ENCODE data around the gene SLC16A9.
A peak's percentile ranks its signal among the peaks of the same experiment; 100 is the strongest.

The SLC16A9 gene

GRCh38 chr10:59625721-59626522 is 83.7 kb downstream of the SLC16A9 start:
- TF ChIP-seq TCF12 (IDR thresholded peaks at IDR 0.05; ENCODE audit: low read depth) (no peak), FOXM1 (IDR thresholded peaks at IDR 0.05; ENCODE audit: borderline replicate concordance, low read depth) (no peak), YY1 (IDR thresholded peaks at IDR 0.05; ENCODE audit: low read depth) (peak; percentile 72), RAD21 (IDR thresholded peaks at IDR 0.05; ENCODE audit: low read depth) (peak; percentile 99)

GRCh38 chr10:59624951-59625350 is 84.7 kb downstream of the SLC16A9 start:
- no peak for TF ChIP-seq RAD21 (IDR thresholded peaks at IDR 0.05; ENCODE audit: low read depth)
- no peak for TF ChIP-seq YY1 (IDR thresholded peaks at IDR 0.05; ENCODE audit: low read depth)

GRCh38 chr10:59624136-59624535 is 85.5 kb downstream of the SLC16A9 start:
- TF ChIP-seq CREB1 (IDR thresholded peaks at IDR 0.05; ENCODE audit: low read depth) (no peak), FOXM1 (IDR thresholded peaks at IDR 0.05; ENCODE audit: borderline replicate concordance, low read depth) (no peak), TCF12 (IDR thresholded peaks at IDR 0.05; ENCODE audit: low read depth) (no peak), EP300 (IDR thresholded peaks at IDR 0.05; ENCODE audit: borderline replicate concordance) (no peak)

- no peak for TF ChIP-seq TEAD4 (IDR thresholded peaks at IDR 0.05)
- no peak for TF ChIP-seq YY1 (IDR thresholded peaks at IDR 0.05; ENCODE audit: low read depth)
- TF ChIP-seq ZBTB7A (IDR thresholded peaks at IDR 0.05; ENCODE audit: low read depth): no peak
- no peak for TF ChIP-seq FOXM1 (IDR thresholded peaks at IDR 0.05; ENCODE audit: borderline replicate concordance, low read depth)
- TF ChIP-seq EP300 (IDR thresholded peaks at IDR 0.05; ENCODE audit: borderline replicate concordance): no peak
- no peak for TF ChIP-seq TAF1 (IDR thresholded peaks at IDR 0.05; ENCODE audit: low read depth)
- no peak for TF ChIP-seq EGR1 (IDR thresholded peaks at IDR 0.05)
- TF ChIP-seq REST (IDR thresholded peaks at IDR 0.05; ENCODE audit: low read depth): no peak
- no peak for TF ChIP-seq NFIC (IDR thresholded peaks at IDR 0.05)
- no peak for TF ChIP-seq TCF12 (IDR thresholded peaks at IDR 0.05; ENCODE audit: low read depth)
- no peak for TF ChIP-seq CREB1 (IDR thresholded peaks at IDR 0.05; ENCODE audit: low read depth)
- no peak for TF ChIP-seq USF1 (IDR thresholded peaks at IDR 0.05)
- TF ChIP-seq MAX (IDR thresholded peaks at IDR 0.05): no peak
- TF ChIP-seq RAD21 (IDR thresholded peaks at IDR 0.05; ENCODE audit: low read depth): no peak
- no peak for TF ChIP-seq CEBPB (IDR thresholded peaks at IDR 0.05)
Observed at GRCh38 chr10:59623133-59624121, 86.2 kb downstream of the SLC16A9 start.

- TF ChIP-seq REST (IDR thresholded peaks at IDR 0.05; ENCODE audit: low read depth) (no peak), TAF1 (IDR thresholded peaks at IDR 0.05; ENCODE audit: low read depth) (no peak), FOXM1 (IDR thresholded peaks at IDR 0.05; ENCODE audit: borderline replicate concordance, low read depth) (no peak), CREB1 (IDR thresholded peaks at IDR 0.05; ENCODE audit: low read depth) (no peak), RAD21 (IDR thresholded peaks at IDR 0.05; ENCODE audit: low read depth) (peak; percentile 62), EGR1 (IDR thresholded peaks at IDR 0.05) (no peak), USF1 (IDR thresholded peaks at IDR 0.05) (no peak)
Observed at GRCh38 chr10:59622320-59623132, 87.1 kb downstream of the SLC16A9 start.

Measured in Ishikawa (cell line).